ENCODE measurements around the gene ARHGAP10.

The ARHGAP10 gene

GRCh38 chr4:147830102-147830463, 98.2 kb downstream of the ARHGAP10 start:
- DNase-seq: no peak

- DNase-seq: no peak
Measured at GRCh38 chr4:147830987-147831386, 99.1 kb downstream of the ARHGAP10 start.

GRCh38 chr4:147831551-147832171, 99.8 kb downstream of the ARHGAP10 start:
- no peak for DNase-seq

GRCh38 chr4:147833254-147833653, 101.4 kb downstream of the ARHGAP10 start:
- DNase-seq: no peak

GRCh38 chr4:147833741-147834140, 101.9 kb downstream of the ARHGAP10 start:
- no peak for DNase-seq

- no peak for DNase-seq
Measured at GRCh38 chr4:147834480-147834879, 102.6 kb downstream of the ARHGAP10 start.

GRCh38 chr4:147836807-147837206, 104.9 kb downstream of the ARHGAP10 start:
- no peak for DNase-seq

GRCh38 chr4:147837435-147837834, 105.5 kb downstream of the ARHGAP10 start:
- DNase-seq: no peak

- DNase-seq: no peak
Measured at GRCh38 chr4:147837854-147838253, 106.0 kb downstream of the ARHGAP10 start.

GRCh38 chr4:147839200-147839599, 107.3 kb downstream of the ARHGAP10 start:
- no peak for DNase-seq

- no peak for DNase-seq
Measured at GRCh38 chr4:147839663-147840062, 107.8 kb downstream of the ARHGAP10 start.

GRCh38 chr4:147840838-147841738, 109.2 kb downstream of the ARHGAP10 start:
- no peak for DNase-seq

- DNase-seq: no peak
Measured at GRCh38 chr4:147842573-147842972, 110.7 kb downstream of the ARHGAP10 start.

- no peak for DNase-seq
Measured at GRCh38 chr4:147843162-147843561, 111.3 kb downstream of the ARHGAP10 start.

GRCh38 chr4:147844781-147845180, 112.9 kb downstream of the ARHGAP10 start:
- no peak for DNase-seq

GRCh38 chr4:147846318-147847155, 114.6 kb downstream of the ARHGAP10 start:
- no peak for DNase-seq

- no peak for DNase-seq
Measured at GRCh38 chr4:147847751-147848590, 116.1 kb downstream of the ARHGAP10 start.

- no peak for DNase-seq
Measured at GRCh38 chr4:147848634-147849033, 116.7 kb downstream of the ARHGAP10 start.

GRCh38 chr4:147851135-147851534, 119.2 kb downstream of the ARHGAP10 start:
- DNase-seq: no peak

- no peak for DNase-seq
Measured at GRCh38 chr4:147853706-147854105, 121.8 kb downstream of the ARHGAP10 start.

- DNase-seq: no peak
Measured at GRCh38 chr4:147854154-147854553, 122.3 kb downstream of the ARHGAP10 start.

GRCh38 chr4:147855571-147856009, 123.7 kb downstream of the ARHGAP10 start:
- no peak for DNase-seq

Data from NCI-H1694 treated with DMSO at 0.1 percent for 48 hours (cell line).